Measurements from ENCODE around the gene SLC26A1.

DNA sequence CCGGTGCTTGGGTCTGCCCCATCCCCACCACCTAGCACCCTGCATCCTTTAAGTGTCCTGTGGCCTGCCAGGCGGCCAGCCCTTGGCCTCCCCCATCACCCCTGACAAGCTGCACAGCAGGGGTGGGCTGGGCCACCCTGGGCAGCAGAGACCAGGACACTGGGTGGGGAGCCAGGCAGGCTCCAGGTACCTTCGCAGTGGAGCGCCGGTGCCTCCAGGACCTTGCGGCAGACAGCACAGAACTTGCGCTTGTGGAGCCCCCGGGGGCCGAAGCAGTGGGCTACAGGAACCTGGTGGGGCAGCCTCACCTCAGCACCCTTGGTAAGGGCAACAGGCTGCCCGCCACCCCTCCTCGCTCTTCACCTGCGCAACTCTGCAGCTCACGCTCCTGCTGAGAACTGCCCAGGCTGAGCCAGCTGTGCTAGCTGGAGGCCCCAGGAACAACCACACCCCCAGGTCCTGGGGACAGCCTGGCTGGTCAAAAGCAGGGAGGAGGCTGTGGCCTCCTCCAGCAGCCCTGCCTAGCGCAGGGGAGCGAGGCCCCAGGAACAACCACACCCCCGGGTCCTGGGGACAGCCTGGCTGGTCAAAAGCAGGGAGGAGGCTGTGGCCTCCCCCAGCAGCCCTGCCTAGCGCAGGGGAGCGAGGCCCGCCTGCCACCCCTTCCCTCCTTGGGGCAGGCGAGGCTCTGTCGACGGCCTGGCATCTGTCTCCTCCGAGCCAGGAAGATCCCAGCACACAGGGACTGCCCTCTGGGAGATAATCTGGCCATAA, 24.4 kb downstream of the SLC26A1 start:
- no peak for TF ChIP-seq POLR2A (IDR thresholded peaks at IDR 0.05)
- no peak for TF ChIP-seq CTCF (IDR thresholded peaks at IDR 0.05)
